GM23248 (cell line): ENCODE results near the gene DCLRE1B. TPM values are rescaled to one million over a fixed set of nuclear protein-coding genes. Genes with fewer than 3 reads are reported as not detected.

Experiments
- DNase-seq: peaks from one replicate; pipeline ENCODE4 v3.0.0-alpha.2; 2015
- H2AFZ ChIP-seq: fragments of 200-600 bp; sonication (generic); 2 replicates; pipeline ENCODE4 v1.6.1; 2016; ENCODE audit warnings: antibody characterized with exemption
- H3F3A ChIP-seq: fragments of 200-600 bp; sonication (generic); 2 replicates; pipeline ENCODE4 v1.6.1; 2016; ENCODE audit warnings: mild to moderate bottlenecking, antibody characterized with exemption, mixed run types; ENCODE audit not compliant: insufficient read depth
- H3K27ac ChIP-seq: fragments of 200-600 bp; sonication (generic); 2 replicates; pipeline ENCODE4 v1.5.1; 2016; ENCODE audit warnings: mild to moderate bottlenecking
- H3K27me3 ChIP-seq: fragments of 200-600 bp; sonication (generic); replicated peaks from 2 replicates; pipeline ENCODE4 v1.6.1; 2016; ENCODE audit warnings: mild to moderate bottlenecking; ENCODE audit not compliant: insufficient read depth
- H3K36me3 ChIP-seq: fragments of 200-600 bp; sonication (generic); 2 replicates; pipeline ENCODE4 v1.6.1; 2016; ENCODE audit warnings: low read depth, mild to moderate bottlenecking
- H3K4me1 ChIP-seq: fragments of 200-600 bp; sonication (generic); 2 replicates; pipeline ENCODE4 v1.6.1; 2016; ENCODE audit warnings: mild to moderate bottlenecking; ENCODE audit not compliant: insufficient read depth
- H3K4me2 ChIP-seq: fragments of 200-600 bp; sonication (generic); one replicate; pipeline ENCODE4 v1.6.1; 2016; ENCODE audit warnings: mild to moderate bottlenecking; ENCODE audit not compliant: unreplicated experiment
- H3K4me3 ChIP-seq: fragments of 200-600 bp; sonication (generic); 2 replicates; pipeline ENCODE4 v1.5.1; 2016; ENCODE audit warnings: mild to moderate bottlenecking
- H3K79me2 ChIP-seq: fragments of 200-600 bp; sonication (generic); 2 replicates; pipeline ENCODE4 v1.6.1; 2016; ENCODE audit warnings: mild to moderate bottlenecking; ENCODE audit not compliant: insufficient read depth
- H3K9ac ChIP-seq: fragments of 200-600 bp; sonication (generic); 2 replicates; pipeline ENCODE4 v1.6.1; 2016; ENCODE audit warnings: mild to moderate bottlenecking
- H3K9me2 ChIP-seq: fragments of 200-600 bp; sonication (generic); 2 replicates; pipeline ENCODE4 v1.6.1; 2016; ENCODE audit warnings: mixed run types, mild to moderate bottlenecking, moderate library complexity; ENCODE audit not compliant: insufficient read depth
- H3K9me3 ChIP-seq: fragments of 200-600 bp; sonication (generic); one replicate; pipeline ENCODE4 v1.6.1; 2017; ENCODE audit warnings: low read depth
- H4K20me1 ChIP-seq: fragments of 200-600 bp; sonication (generic); 2 replicates; pipeline ENCODE4 v1.6.0; 2016; ENCODE audit not compliant: insufficient read depth
- EZH2 ChIP-seq: fragments of 200-600 bp; sonication (generic); IDR thresholded peaks from 2 replicates; pipeline ENCODE4 v1.6.1; 2018; ENCODE audit warnings: antibody characterized with exemption, mild to moderate bottlenecking; ENCODE audit not compliant: insufficient read depth, poor library complexity, severe bottlenecking
- EZH2phosphoT487 ChIP-seq: fragments of 200-600 bp; sonication (generic); IDR thresholded peaks from 2 replicates; pipeline ENCODE4 v1.6.1; 2018; ENCODE audit warnings: antibody characterized with exemption, moderate library complexity, mild to moderate bottlenecking, low read depth; ENCODE audit not compliant: insufficient read depth
- WGBS, 2 experiments: methylation state at CpG; one replicate each; pipeline ENCODE4 v1.1.6; 2015 to 2017; ENCODE audit warnings: low lambda C conversion rate in 2 of 2, low coverage in 1 of 2; ENCODE audit errors: missing lambda C conversion rate in 2 of 2; 5-methylcytosine and 5-hydroxymethylcytosine counted together
- in situ Hi-C: fragments of 300-500 bp; cut with MboI; formaldehyde crosslinking; loops from 2 replicates; pipeline ENCODE4 v1.15.0; 2020
- polyA plus RNA-seq: library from polyadenylated mRNA; unstranded; fragments of >200 nt; fragmentation: Nextera tagmentation; extraction: Ambion mirVana; gene quantifications from 2 replicates; pipeline ENCODE4 v1.2.1, GENCODE V29; 2016
- total RNA-seq: library from RNA; depleted of rRNA; stranded (reverse); fragments of >200 nt; shearing (Covaris generic); gene quantifications from 2 replicates; pipeline ENCODE4 v1.2.3, GENCODE V29; 2014

DCLRE1B gene
- total and polyA plus RNA-seq, 2 experiments from 2014 or later = 6.5 to 6.9 TPM

DNA sequence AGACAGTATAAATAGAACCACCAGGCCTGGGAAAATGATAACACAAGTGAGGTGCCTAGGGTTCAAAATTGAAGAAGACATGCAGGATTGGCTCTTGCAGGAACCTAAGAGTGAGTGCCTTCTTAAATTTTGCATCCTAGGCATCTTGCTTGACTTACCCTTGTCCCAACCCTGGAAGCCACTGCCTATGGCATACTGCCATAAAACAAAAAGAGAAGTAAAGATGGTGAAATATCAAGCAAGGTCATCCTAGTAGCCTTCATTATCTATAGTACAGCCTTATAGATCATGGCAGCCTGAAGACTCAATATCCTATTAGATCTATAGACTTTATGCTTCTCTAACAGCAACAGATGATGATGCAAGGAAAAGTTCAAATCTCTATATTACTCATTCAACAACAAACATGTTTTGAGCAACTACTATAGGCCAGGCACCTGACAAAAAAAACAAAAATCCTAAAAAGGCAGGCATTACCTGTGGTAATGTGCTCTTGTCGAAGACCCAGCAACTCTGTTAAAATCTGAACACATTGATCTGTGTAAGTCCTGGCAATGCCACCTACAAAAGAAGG, 6.8 kb upstream of the DCLRE1B start:
- H3F3A ChIP-seq = peaks cover 27% of the 10 kb centered on the region
- in situ Hi-C loops = no loop called here
- H3K79me2 ChIP-seq = peaks cover 19% of the 10 kb centered on the region
- no peak overlapping the region for H3K27ac ChIP-seq
- DNase-seq = no peak
- H3K4me2 ChIP-seq = no peak overlapping the region
- no peaks in the 10 kb centered on the region for H4K20me1 ChIP-seq
- TF ChIP-seq EZH2 (no peak), EZH2phosphoT487 (no peak)
- no peak overlapping the region for H2AFZ ChIP-seq
- peaks cover 19% of the 10 kb centered on the region; the same call in 1 of the 2 replicates for H3K36me3 ChIP-seq
- WGBS, 2 experiments = 95 to 97% methylated on average over 1 of the region's 1 CpG
- H3K4me3 ChIP-seq = no peak overlapping the region
- H3K9me2 ChIP-seq = no peaks in the 10 kb centered on the region
- no peaks in the 10 kb centered on the region for H3K27me3 ChIP-seq
- H3K9me3 ChIP-seq = no peaks in the 10 kb centered on the region
- peaks cover 10% of the 10 kb centered on the region for H3K4me1 ChIP-seq
- H3K9ac ChIP-seq = no peak overlapping the region

GRCh38 chr1:113899111-113899510, 6.0 kb upstream of the DCLRE1B start:
- TF ChIP-seq EZH2 (no peak), EZH2phosphoT487 (no peak)
- in situ Hi-C loops = no loop called here
- Histone ChIP-seq H3K27me3 (no peaks in the 10 kb centered on the region), H3K4me2 (no peak overlapping the region), H3K36me3 (peaks cover 19% of the 10 kb centered on the region; the same call in 1 of the 2 replicates), H4K20me1 (no peaks in the 10 kb centered on the region), H3K9ac (0 out of 2 replicates have a peak overlapping the region, but pooled peaks have one; percentile 26), H2AFZ (no peak overlapping the region), H3K27ac (peak overlapping the region; percentile 34), H3F3A (peaks cover 29% of the 10 kb centered on the region), H3K79me2 (peaks cover 27% of the 10 kb centered on the region), H3K9me2 (no peaks in the 10 kb centered on the region), H3K4me3 (no peak overlapping the region), H3K9me3 (no peaks in the 10 kb centered on the region), H3K4me1 (peaks cover 17% of the 10 kb centered on the region)
- DNase-seq = peak; percentile 60

DNA sequence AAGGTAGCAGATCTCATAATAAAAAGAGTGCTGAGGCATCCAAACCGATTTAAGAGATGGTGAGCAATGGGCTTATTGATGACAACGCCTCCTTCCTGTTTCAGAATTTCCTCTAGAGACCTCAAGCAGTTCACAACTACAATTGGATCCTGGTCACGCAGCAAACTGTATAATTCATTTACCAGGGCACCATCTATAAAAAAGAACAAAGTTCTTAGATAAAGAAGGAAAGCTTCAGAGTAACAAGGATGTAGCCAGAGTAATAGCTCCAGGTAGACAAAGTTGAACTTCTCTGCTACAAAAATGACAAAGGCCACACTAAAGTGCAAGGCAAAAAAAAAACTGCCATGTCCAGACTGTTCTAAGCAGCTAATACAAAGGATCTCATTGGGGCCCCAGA, 3.9 kb upstream of the DCLRE1B start:
- Histone ChIP-seq H3K4me1 (peaks cover 17% of the 10 kb centered on the region), H3K36me3 (peaks cover 19% of the 10 kb centered on the region; the same call in 1 of the 2 replicates), H3K27ac (no peak overlapping the region), H3K9me2 (no peaks in the 10 kb centered on the region), H4K20me1 (no peaks in the 10 kb centered on the region), H3K4me3 (no peak overlapping the region), H3K4me2 (no peak overlapping the region), H3K27me3 (no peaks in the 10 kb centered on the region), H3K9ac (no peak overlapping the region), H3F3A (peaks cover 27% of the 10 kb centered on the region), H3K79me2 (peaks cover 36% of the 10 kb centered on the region), H3K9me3 (no peaks in the 10 kb centered on the region), H2AFZ (no peak overlapping the region)
- WGBS, 2 experiments = 95 to 100% methylated on average over 3 of the region's 3 CpGs
- TF ChIP-seq EZH2phosphoT487 (no peak), EZH2 (no peak)
- in situ Hi-C loops = no loop called here
- no peak for DNase-seq

- in situ Hi-C loops = no loop called here
Measured at GRCh38 chr1:113903501-113904292, 1.4 kb upstream of the DCLRE1B start.

More at GRCh38 chr1:113903501-113904292, 1.4 kb upstream of the DCLRE1B start:
- Histone ChIP-seq H3K36me3 (0 out of 2 replicates have a peak, but pooled peaks cover 4% of the 10 kb centered on the region), H3K79me2 (peaks cover 47% of the 10 kb centered on the region), H3K27me3 (no peaks in the 10 kb centered on the region), H3K4me3 (peak overlapping the region; percentile 86), H3F3A (peaks cover 27% of the 10 kb centered on the region), H3K9me2 (no peaks in the 10 kb centered on the region), H3K9me3 (no peaks in the 10 kb centered on the region), H2AFZ (peak overlapping the region; percentile 94), H3K9ac (peak overlapping the region; percentile 93), H3K4me2 (peak overlapping the region; percentile 89), H3K4me1 (peaks cover 17% of the 10 kb centered on the region), H4K20me1 (no peaks in the 10 kb centered on the region), H3K27ac (peak overlapping the region; percentile 94)
- WGBS, 2 experiments = 25 to 26% methylated on average over 7 of the region's 7 CpGs
- peak; percentile 21 for DNase-seq
- TF ChIP-seq EZH2 = no peak
